ENCODE data around the gene ADAMTS18.

ADAMTS18 gene

DNA sequence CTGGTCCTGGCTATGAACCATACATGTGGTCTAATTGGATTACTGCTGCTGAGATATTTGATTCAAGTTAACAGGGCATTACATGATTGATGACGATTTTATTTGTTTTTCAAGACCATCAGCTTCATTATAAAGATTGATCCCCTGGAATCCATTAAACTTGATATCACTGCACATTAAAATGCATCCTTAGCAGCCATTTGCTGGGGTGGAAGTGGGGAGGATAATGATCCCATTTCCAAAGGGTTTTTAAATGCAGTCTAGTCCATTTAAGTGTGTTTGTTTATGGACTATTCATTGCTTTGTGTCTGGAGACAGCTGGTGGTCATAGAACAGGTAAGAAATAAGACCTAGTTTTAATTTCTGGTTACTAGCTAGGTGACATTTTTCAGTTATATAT lies 40.9 kb downstream of the ADAMTS18 start:
- DNase-seq = peak; percentile 3

DNA sequence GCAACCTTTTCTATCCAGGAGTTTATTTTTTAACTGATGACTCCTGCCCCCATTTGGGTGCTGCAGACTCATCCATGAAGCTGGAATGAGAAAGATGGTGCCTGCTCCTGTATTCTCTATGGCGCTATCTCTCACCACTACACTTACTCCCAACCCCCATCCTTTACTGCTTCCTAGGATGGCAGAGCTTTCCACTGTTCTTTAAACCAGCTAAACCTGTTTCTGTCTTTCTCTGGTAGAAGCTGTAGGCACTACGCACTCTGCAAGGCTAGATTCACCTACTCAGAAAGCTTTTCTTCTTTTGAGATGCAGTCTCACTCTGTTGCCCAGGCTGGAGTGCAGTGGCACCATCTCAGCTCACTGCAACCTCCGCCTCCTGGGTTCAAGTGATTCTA lies 47.0 kb downstream of the ADAMTS18 start:
- DNase-seq = no peak

DNA sequence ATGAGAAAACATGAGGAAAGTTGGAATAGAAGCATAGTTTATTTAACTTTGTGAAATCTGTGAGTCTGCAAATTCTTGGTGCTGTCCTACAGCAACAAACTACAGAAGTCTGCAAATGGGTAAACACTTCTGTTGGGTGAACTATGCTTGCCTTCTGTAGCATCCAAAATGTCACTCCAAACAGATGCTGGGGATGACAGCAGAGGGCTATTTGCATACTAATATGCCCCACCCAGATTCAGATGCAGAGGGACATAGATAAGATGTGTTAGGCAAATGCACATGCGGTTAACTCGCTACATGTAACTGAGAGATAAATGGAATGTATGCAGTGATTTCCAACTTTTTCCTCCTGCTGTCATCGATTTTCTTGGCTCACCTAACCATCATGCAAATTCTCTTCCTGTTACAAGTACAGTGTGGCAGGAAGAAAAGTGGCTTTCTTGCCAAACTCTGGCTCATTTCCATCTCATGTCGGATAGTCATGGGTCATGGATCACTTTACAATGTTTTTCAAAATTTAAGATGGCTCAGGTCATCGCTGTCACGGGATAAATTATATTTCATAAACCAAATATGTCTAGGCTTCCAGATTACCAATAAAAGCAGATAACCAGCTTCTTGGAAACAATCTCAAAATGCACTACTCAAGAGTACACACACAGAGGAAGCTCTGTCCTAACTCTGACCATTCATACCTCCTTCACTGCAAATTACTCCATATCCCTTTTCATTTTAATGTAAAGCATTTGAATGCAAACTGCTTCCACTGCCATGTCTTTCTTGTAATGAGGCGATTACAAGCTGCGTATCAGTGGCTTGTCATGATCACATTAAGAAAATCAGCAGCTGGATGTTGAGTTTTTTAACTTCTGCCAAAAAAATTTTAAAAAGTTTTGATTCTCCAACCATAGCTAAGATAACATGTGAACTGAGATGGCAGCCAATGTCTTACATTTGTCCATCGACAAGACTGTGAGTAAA lies 47.7 kb downstream of the ADAMTS18 start:
- DNase-seq = no peak

DNA sequence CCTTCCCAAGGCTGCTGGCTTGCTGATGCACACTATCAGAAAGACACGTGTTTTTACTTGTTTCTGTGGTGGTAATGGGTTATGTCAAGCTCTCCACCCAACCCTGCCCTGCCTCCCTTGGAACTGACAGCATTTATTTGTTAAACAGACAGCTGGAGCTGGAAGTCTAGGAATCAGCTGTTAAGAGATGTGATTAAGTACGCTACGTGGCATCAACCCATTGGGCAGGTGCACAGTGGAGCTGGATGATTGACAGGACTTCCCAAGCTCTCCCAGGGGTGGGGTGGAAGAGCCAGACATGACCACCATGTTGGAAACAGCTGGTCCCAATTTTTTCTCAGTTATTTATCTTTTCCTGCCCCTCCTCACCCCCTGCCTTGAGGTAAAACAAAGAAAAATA lies 49.4 kb downstream of the ADAMTS18 start:
- peak; percentile 6 for DNase-seq

DNA sequence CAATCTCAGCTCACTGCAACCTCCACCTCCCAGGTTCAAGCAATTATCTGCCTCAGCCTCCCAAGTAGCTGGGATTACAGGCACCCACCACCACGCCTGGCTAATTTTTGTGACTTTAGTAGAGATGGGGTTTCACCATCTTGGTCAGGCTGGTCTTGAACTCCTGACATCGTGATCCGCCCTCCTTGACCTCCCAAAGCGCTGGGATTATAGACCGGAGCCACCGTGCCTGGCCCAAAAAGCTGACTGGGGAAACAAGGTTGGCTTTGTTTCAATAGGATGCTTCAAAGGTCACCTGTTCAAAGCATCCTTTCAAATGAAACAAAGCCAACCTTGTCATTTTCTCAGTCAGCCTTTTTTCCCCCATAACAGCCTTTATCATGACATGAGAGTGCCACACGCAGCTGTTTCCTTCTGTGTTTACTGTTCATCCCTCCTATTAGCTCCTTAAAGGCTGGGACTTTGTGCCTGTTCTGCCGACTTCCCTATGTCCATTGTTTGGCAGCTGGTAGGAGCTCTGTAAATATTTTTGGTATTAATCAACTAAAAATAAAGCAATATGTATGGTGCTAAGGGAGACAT lies 51.1 kb downstream of the ADAMTS18 start:
- peak; percentile 86 for DNase-seq

DNA sequence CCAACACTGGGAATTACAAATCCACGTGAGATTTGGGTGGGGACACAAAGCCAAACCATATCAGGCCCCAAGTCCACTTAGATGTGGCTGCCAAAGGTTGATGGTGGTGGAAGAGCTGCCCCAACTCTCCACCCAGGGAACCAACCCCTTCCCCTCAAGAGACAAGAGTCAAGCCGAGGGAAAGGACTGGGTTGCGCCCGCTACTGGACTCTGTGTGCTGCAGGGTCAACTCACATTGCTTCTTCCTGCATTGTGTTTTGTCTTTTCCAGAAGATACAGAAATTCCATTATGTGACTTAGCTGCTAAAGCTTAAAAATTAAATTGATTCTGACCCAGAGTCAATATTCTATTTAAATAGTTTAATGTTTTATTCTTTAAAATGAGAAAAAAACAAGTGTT lies 58.5 kb downstream of the ADAMTS18 start:
- no peak for DNase-seq

DNA sequence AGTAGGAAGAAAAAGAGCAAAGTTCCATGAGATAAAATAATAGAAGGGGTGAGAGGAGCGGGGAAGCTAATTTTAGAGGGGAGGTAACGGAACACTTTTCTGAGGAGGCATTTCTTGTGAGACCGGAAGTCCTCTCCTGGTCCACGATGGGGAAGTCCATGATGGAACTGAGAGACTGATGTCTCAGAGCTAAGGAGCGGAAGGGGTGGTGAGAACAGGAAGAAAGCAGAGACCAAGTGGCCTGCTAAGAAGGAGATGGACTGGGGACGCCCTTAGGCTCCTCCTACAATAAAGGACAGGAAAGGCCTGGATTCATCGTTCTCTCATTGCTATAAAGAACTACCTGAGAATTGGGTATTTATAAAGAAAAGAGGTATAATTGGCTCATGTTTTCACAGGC lies 59.4 kb downstream of the ADAMTS18 start:
- no peak for DNase-seq

DNA sequence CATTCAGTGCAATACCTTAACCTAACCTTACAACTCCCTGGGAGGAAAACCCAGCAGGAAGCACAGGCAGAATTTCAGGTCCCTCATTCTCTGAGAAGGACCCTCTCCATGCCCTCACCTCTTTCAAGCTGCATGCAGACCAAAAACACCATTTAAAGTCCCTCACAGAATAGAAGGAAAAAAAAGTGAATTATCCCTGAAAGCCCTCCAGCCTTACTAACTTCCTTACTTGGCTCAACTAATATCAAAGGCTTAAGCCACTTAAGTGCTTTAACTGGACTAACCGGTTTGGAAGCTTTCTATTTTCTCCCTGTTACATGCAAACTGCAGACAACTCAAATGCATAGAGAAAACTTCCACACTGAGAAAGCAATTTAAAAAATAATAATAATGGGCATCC lies 60.5 kb downstream of the ADAMTS18 start:
- no peak for DNase-seq

DNA sequence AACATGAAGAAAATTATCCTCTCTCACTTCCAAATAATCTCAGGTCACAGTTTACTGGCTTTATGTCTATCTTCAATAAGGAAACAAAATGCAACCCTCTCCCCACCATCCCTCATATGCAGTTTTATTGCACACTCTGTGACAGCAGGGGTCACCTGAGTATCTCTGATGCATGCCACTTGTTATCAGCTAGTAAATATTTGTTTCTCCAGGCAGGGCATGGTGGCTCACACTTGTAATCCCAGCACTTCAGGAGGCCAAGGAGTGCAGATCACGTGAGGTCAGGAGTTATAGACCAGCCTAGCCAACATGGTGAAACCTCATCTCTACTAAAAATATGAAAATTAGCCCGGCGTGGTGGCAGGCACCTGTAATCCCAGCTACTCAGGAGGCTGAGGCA lies 61.1 kb downstream of the ADAMTS18 start:
- DNase-seq = no peak

DNA sequence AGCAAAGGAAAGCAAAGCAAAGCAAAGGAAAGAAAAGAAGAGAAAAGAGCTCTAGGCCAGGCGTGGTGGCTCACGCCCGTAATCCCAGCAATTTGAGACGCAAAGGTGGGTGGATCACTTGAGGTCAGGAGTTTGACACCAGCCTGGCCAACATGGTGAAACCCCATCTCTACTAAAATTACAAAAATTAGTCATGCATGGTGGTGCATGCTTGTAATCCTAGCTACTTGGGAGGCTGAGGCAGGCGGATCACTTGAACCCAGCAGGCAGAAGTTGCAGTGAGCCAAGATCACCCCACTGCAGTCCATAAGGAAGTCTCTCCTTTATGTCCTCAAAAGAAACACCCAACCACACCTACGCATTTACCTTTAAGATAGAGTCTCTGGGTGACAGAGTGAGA lies 70.1 kb downstream of the ADAMTS18 start:
- no peak for DNase-seq

DNA sequence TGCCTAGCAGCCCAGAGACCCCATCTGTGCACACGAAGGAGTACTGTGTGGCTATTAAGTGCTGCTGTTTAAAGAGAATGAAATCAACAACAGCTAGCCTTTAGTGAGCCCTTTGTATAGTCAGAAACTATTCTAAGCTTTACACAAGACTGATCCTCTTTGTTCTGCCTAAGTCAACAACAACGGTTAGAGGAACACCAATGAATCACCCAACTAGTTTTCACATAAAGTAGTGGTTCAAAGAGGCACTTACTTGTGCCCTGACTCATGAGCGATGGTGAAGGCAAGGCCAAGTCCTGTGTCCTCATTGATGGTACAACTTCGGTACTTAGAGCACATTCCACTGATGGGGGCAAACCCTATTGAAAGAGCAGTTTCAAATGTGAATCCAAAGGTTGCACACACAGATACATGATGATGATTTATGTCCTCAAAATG lies 75.8 kb downstream of the ADAMTS18 start:
- peak; percentile 23 for DNase-seq

DNA sequence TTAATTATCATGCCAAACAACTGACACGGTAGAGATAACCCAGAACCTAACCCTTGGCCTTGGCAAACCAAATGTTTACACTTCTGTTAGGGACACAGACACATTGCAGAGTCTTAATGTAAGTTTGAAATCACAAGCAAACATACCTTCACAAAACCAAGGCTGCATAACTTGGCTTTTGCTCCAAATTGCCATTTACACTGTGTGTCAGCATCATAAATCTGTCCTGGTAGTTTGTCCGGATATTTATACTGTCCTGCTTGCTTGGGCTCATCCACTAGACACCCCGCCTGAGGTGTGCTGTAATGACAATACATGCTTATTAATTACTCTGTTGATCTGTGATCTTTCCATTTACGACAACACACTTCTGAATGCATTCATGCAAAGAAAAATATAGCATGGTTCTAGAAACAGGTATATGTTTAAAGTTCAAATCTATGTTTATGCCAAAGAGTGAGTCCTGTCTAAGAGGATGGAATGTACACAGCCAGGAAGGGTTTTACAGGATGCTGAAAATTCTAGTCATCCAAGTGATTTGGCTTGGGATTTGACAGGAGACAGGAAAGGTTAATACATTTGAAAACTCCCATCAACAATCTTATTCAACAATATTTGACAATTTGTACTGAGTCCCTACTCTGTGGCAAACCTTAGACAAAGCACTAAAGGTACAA lies 81.1 kb downstream of the ADAMTS18 start:
- no peak for DNase-seq

DNA sequence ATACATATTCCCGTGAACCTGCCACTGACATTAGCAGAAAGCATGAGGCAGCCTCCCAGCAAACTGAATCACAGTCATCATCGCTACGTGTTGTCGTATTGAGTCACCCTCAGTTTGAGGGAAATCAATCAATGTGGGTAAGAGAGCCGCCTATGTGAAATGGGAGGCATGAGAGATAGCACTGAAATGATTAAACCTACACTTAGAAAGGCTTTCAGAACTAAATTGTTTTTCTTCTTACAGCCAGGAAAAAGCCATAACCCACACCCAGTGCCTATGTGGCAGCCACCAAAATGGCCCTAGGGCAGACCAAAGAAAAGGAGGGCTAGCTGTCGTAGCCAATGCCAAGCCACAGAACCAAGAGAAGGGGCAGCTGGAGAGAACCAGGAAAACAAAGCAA lies 90.5 kb downstream of the ADAMTS18 start:
- DNase-seq = no peak

DNA sequence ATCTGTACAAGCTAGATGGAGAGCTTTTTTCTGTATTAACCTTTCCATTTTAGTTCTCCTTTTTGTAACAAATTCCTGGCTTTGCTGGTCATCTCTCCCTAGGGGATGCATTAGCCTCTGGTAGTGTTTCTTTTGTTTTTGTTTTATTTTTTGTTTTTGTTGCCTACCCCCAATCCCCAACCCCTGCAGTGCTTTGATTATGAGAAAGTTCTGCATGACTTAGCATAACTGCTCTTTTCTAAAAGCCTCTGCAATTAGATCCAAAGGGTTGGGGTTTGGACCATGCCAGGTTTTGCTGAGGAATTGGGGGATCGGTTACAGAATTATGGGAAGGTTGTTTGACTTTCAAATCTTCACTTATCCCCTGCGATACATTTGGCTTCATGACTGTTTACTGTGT lies 98.2 kb downstream of the ADAMTS18 start:
- peak; percentile 30 for DNase-seq

DNA sequence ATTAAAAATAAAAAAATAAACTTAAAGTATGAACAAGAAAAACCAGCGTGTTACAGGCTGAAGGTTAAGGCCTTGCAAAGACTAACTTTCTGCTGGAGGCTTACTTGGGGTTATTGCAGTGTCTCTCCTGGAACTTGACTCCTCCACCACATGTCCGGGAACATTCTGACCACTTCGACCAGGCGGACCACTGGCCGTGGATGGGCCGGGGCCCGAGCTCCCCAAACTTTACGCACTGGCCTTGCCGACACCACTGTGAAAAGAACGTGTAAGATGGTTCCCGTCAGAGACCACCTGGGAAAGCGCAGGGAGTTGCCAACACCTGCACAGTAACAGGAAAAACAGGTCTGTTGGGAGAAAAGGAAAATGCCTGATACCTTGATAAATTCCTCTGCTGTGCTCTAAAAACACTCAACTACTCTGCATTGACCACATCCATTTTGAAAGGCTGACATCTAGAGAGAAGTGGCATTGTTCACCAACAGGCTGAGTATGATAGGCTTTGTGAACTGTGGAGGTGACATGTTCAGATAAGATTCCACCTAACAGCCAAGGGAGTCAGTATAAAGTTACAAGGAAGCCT lies 99.1 kb downstream of the ADAMTS18 start:
- DNase-seq = no peak

DNA sequence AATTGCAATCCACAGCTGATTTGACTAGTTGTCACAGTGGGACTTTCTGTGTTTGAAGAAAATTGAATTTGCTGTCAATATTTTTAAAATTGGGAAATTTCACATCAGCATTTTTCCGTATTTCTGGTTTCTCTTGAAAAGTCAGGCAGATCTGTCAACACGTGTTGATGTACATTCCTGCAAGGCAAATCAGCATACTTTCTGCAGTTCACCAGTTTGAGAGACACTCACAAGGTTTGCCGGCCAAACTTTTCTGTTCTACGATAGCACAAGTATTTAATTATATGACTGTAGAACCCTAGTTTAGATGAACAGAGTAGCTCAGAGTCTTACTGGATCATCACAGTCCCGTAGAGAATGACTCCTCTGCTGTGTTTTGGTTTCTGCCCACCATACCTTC lies 102.0 kb downstream of the ADAMTS18 start:
- no peak for DNase-seq

DNA sequence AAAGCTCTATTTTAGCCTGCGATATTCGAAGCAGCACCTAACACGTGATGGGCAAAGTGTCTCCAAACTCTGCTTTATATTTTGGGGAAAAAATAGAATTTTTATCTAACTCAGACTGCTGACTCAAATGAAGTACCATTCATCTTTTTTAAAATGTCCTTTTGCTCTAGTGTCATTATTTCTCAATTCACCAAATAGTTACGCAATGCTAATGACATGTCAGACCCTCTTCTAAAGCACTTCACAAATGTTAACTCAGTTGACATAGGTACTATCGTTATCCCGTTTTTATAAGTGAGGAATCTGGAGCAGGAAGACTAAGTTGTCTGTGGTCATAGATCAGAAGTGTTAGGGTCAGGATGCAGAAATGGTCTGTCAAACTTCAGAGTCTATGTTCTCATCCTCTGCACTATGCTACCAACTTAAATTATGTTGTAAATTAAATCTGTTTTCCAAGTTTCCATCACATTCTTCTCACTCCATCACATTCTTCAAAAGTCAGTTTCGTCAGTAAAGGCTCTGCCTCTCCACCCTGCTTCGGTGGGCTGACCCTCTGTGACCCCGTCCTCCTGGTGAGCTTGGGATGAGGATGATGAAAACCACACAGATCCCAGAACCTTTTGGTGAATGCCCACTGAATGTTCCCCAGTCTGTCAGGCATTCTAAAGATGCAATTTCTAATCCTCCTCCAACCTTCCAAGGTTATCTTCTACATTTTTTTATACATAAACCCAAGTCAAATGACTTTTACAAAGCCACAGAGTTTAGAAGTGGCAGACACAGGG lies 102.8 kb downstream of the ADAMTS18 start:
- no peak for DNase-seq

DNA sequence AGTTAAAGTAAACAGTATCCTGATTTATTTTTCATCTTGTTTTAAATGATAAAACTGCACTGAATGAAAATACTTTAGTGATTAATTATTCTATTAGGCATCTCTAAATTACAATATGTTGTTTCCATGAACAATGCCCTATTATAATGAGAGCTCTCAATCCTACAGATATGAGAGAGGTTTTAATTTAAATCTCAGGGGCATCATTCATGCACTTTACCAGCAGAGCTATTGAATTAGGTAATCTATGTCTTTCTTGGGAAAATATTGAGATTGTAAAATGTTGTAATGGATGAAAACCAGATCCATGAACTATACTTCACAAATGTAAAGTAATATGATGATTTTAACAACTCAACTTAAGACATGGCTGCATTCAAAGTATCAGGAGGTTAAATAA lies 103.8 kb downstream of the ADAMTS18 start:
- DNase-seq = no peak

DNA sequence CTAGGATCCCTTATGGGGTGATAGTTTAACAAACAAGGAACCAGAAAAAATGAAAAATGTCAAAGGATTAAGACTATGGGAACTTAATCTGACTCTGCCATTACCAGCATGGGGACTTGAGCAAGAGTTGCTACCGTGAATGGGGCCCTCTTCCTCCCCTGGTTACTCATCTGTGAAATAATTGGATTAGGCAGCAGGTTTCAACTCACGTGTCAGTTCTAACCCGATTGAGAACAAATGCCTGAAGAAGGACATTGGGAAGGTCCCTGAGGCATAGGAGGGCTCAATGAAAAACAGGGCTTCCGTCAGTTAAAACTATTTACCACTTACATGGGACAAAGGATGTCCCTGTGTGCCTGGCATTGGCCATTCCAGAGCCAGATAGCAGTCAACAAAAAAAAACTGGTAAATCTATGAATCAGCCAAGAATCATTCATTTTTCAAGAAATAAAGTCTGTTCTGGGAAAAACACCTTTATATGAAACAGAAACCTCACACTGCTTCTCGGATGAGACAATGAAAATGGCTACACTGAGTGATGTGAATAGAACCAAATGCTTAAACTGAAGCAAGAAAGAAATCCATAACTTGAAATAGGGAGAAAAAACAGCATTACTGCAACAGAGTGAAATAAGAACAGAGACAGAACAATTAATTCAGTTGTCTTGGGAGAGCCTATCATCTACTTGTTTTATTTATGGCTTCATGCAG lies 104.3 kb downstream of the ADAMTS18 start:
- no peak for DNase-seq

DNA sequence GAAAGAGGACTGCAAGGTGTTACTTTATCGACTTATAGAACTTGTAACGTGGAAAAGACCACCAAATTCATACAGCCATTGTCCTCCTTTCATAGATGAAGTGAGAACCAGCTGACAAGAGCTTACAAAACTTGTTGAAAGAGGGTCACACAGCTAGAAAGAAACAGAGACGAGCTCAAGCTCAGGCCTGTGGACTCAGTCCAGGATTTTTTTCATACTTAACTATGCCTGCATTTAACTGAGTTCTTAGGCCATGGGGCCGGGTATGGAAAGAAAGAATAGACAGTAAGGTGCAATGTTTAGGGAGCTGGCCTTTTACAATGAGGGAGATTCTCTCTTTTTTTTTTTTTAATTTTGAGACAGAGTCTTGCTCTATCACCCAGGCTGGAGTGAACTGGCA lies 106.1 kb downstream of the ADAMTS18 start:
- DNase-seq = no peak

DNA sequence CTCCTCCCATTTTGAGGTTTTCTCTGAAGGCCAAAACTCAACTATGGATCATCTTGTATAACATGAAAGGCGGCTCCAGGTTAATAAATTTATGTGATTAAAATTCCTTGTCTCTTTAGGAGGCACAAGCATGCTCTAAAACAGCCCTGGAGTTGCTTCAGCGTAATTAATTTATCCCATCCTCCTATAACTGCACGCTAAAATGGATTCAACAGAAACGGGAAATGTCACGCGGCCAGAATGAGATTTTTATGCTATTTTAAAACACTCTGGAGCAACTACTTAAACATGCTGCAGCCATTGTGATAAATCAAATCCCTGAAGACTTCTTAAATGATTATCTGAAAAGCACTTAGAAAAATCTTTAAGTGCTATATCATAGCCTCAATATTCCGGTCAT lies 106.6 kb downstream of the ADAMTS18 start:
- DNase-seq = no peak

DNA sequence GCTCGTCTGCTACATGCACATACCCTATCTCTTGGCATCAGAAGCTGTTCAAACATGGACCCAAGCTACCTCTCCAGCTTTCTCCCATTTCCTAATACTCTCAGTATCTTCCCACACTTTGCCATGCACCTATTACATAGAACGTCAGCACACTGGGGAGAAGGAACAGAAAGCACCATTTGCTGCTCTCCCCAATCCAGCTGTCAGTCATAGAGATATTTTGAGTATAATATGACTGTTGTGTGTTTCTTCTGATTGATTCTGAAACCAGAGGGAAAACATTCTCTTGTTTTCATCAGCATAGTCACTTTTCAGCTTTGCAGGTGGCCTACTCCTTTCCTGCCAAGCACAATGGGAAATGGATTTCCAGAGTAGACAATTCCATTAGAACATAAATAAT lies 107.1 kb downstream of the ADAMTS18 start:
- DNase-seq = no peak

Data from COR-L47 (cell line).